ENCODE data around the gene FOXN1. TPM values are rescaled to one million over a fixed set of nuclear protein-coding genes. Genes with fewer than 3 reads are reported as not detected.
A peak's percentile ranks its signal among the peaks of the same experiment; 100 is the strongest.

The FOXN1 gene
- polyA plus RNA-seq, 4 donors, result 0.16 TPM; not detected in 3

DNA sequence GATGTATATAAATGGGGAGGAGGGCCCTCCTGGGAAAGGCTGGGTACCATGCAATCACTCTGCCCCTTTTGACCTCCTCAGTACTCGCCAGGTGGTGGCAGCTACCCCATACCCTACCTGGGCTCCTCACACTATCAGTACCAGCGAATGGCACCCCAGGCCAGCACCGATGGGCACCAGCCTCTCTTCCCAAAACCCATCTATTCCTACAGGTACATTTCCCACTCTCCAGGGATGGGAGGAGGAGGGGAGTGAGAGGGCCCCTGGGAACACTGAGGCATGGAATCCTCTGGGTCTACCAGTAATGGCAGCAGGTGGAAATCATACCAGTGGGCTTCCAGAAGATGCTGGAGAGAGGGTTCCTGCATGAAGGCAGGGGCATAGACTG lies 22.9 kb downstream of the FOXN1 start:
- H3K27ac ChIP-seq (ENCODE audit: low read depth in 1 of 3, low read length in 2 of 3), result no peak overlapping the region
- H3K9me3 ChIP-seq (ENCODE audit: control insufficient read depth in 2 of 2, insufficient read depth in 1 of 2, low read depth in 1 of 2, low read length in 1 of 2), result no peaks in the 10 kb centered on the region
- DNase-seq, result no peak
- no peaks in the 10 kb centered on the region for H3K36me3 ChIP-seq (ENCODE audit: control insufficient read depth in 3 of 3, insufficient read depth in 2 of 3, low read depth in 1 of 3, low read length in 3 of 3)
- WGBS, 3 donors, result 83 to 87% (median 84%) methylated on average over 3 of the region's 3 CpGs
- H3K27me3 ChIP-seq (ENCODE audit: control insufficient read depth in 3 of 3, insufficient read depth in 3 of 3, low read length in 3 of 3), result peaks cover 0 to 2% (median 0%) of the 10 kb centered on the region in 3 donors
- peaks cover 0 to 25% (median 4%) of the 10 kb centered on the region in 3 donors for H3K4me1 ChIP-seq (ENCODE audit: control insufficient read depth in 3 of 3, insufficient read depth in 2 of 3, low read depth in 1 of 3, low read length in 2 of 3)
- no peak for FAIRE-seq
- H3K4me3 ChIP-seq (ENCODE audit: low read depth in 1 of 3, low read length in 3 of 3), result no peak overlapping the region

DNA sequence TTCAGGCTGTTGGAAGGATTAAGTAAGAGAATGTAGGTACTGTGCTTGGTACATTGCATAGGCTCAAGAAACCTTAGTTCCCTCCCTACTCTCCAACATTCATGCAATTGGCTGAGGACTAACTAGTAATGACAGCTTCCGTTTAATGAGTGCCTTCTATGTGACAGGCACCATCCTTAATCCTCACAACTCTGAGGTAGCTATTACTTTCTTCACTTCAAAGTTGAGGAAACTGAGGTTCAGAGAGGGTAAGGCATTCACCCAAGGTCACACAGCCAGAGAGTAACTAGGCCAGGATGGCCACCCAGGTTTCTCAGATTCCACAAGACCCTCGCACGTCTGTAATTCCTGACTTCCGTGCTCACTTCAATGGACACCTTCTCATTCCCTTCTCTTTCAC lies 24.1 kb downstream of the FOXN1 start:
- 88 to 92% (median 88%) methylated on average over 4 of the region's 4 CpGs for WGBS, 3 donors
- peaks cover 0 to 16% (median 4%) of the 10 kb centered on the region in 3 donors for H3K4me1 ChIP-seq (ENCODE audit: control insufficient read depth in 3 of 3, insufficient read depth in 2 of 3, low read depth in 1 of 3, low read length in 2 of 3)

GRCh38 chr17:28530926-28531325 lies 24.8 kb downstream of the FOXN1 start:
- peaks cover 0 to 2% (median 0%) of the 10 kb centered on the region in 3 donors for H3K27me3 ChIP-seq (ENCODE audit: control insufficient read depth in 3 of 3, insufficient read depth in 3 of 3, low read length in 3 of 3)
- H3K27ac ChIP-seq (ENCODE audit: low read depth in 1 of 3, low read length in 2 of 3), result no peak overlapping the region
- H3K9me3 ChIP-seq (ENCODE audit: control insufficient read depth in 2 of 2, insufficient read depth in 1 of 2, low read depth in 1 of 2, low read length in 1 of 2), result no peaks in the 10 kb centered on the region
- H3K4me3 ChIP-seq (ENCODE audit: low read depth in 1 of 3, low read length in 3 of 3), result no peak overlapping the region
- FAIRE-seq (no peak), DNase-seq (no peak)
- no peaks in the 10 kb centered on the region for H3K36me3 ChIP-seq (ENCODE audit: control insufficient read depth in 3 of 3, insufficient read depth in 2 of 3, low read depth in 1 of 3, low read length in 3 of 3)
- H3K4me1 ChIP-seq (ENCODE audit: control insufficient read depth in 3 of 3, insufficient read depth in 2 of 3, low read depth in 1 of 3, low read length in 2 of 3), result peaks cover 0 to 9% (median 4%) of the 10 kb centered on the region in 3 donors
- 79 to 83% (median 80%) methylated on average over 7 of the region's 7 CpGs for WGBS, 3 donors

More for the DNA sequence above, 24.1 kb downstream of the FOXN1 start:
- peaks cover 0 to 2% (median 0%) of the 10 kb centered on the region in 3 donors for H3K27me3 ChIP-seq (ENCODE audit: control insufficient read depth in 3 of 3, insufficient read depth in 3 of 3, low read length in 3 of 3)
- no peak for FAIRE-seq
- no peak overlapping the region for H3K4me3 ChIP-seq (ENCODE audit: low read depth in 1 of 3, low read length in 3 of 3)
- H3K9me3 ChIP-seq (ENCODE audit: control insufficient read depth in 2 of 2, insufficient read depth in 1 of 2, low read depth in 1 of 2, low read length in 1 of 2), result no peaks in the 10 kb centered on the region
- DNase-seq, result no peak
- no peaks in the 10 kb centered on the region for H3K36me3 ChIP-seq (ENCODE audit: control insufficient read depth in 3 of 3, insufficient read depth in 2 of 3, low read depth in 1 of 3, low read length in 3 of 3)
- H3K27ac ChIP-seq (ENCODE audit: low read depth in 1 of 3, low read length in 2 of 3), result no peak overlapping the region

DNA sequence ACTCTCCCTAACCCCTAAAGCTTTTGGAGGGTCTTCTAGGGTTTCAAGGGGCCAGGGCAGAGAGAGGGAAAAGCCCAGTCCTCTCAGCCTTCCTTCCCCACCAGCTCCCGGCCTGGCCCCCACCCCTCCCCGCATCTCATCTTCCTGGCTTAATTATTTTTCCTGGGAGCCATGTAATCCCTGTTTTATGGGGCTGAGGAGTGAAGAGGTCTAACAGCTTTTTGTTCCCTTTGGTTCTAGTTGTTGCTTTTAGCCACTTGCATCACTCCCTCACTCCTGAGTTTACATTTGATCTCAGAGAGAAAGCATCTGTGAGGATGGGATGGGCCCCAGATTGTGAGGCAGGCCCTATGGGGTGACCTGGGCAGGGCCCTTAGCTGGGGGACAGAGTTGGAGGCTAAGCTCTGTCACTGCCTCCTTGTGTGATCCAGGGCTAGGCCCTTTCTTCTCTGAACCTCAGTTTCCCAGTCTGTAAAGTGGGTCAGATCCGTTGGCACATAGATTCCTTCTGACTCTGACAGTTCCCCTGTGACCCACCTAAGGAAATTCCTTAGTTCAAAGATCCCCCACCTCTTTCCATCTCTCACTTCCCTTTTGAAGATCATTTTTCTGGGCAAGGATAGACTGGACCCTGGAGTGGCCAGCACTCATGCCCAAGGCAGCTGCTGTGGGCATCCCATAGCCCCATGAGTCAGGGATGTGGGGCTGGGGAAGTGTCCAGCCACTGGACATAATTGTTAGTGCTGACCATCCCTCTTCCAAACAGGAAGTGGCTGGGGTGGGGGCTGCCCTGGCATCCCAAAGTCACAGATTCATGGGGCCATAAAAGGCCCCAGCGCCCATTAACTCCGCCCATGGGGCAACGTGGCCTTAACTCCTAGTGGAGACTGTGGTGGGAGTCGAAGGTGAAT lies 26.2 kb downstream of the FOXN1 start:
- no peaks in the 10 kb centered on the region for H3K9me3 ChIP-seq (ENCODE audit: control insufficient read depth in 2 of 2, insufficient read depth in 1 of 2, low read depth in 1 of 2, low read length in 1 of 2)
- peaks cover 0 to 2% (median 0%) of the 10 kb centered on the region in 3 donors for H3K27me3 ChIP-seq (ENCODE audit: control insufficient read depth in 3 of 3, insufficient read depth in 3 of 3, low read length in 3 of 3)
- DNase-seq, result no peak
- H3K4me3 ChIP-seq (ENCODE audit: low read depth in 1 of 3, low read length in 3 of 3), result no peak overlapping the region
- FAIRE-seq, result no peak
- 64 to 82% (median 71%) methylated on average over 7 of the region's 7 CpGs for WGBS, 3 donors
- H3K36me3 ChIP-seq (ENCODE audit: control insufficient read depth in 3 of 3, insufficient read depth in 2 of 3, low read depth in 1 of 3, low read length in 3 of 3), result no peaks in the 10 kb centered on the region
- H3K4me1 ChIP-seq (ENCODE audit: control insufficient read depth in 3 of 3, insufficient read depth in 2 of 3, low read depth in 1 of 3, low read length in 2 of 3), result peaks cover 0 to 4% (median 2%) of the 10 kb centered on the region in 3 donors
- no peak overlapping the region for H3K27ac ChIP-seq (ENCODE audit: low read depth in 1 of 3, low read length in 2 of 3)

- Histone ChIP-seq H3K27ac (ENCODE audit: low read depth in 1 of 3, low read length in 2 of 3) (no peak overlapping the region), H3K27me3 (ENCODE audit: control insufficient read depth in 3 of 3, insufficient read depth in 3 of 3, low read length in 3 of 3) (peaks cover 0 to 2% (median 0%) of the 10 kb centered on the region in 3 donors), H3K4me3 (ENCODE audit: low read depth in 1 of 3, low read length in 3 of 3) (no peak overlapping the region), H3K9me3 (ENCODE audit: control insufficient read depth in 2 of 2, insufficient read depth in 1 of 2, low read depth in 1 of 2, low read length in 1 of 2) (no peaks in the 10 kb centered on the region), H3K4me1 (ENCODE audit: control insufficient read depth in 3 of 3, insufficient read depth in 2 of 3, low read depth in 1 of 3, low read length in 2 of 3) (peaks cover 0 to 4% (median 0%) of the 10 kb centered on the region in 3 donors), H3K36me3 (ENCODE audit: control insufficient read depth in 3 of 3, insufficient read depth in 2 of 3, low read depth in 1 of 3, low read length in 3 of 3) (no peaks in the 10 kb centered on the region)
- no peak for DNase-seq
- FAIRE-seq, result no peak
- 36 to 62% (median 56%) methylated on average over 14 to 16 of the region's 16 CpGs for WGBS, 3 donors
Measured at GRCh38 chr17:28533091-28533807, 27.1 kb downstream of the FOXN1 start.

- Histone ChIP-seq H3K27ac (ENCODE audit: low read depth in 1 of 3, low read length in 2 of 3) (no peak overlapping the region), H3K4me1 (ENCODE audit: control insufficient read depth in 3 of 3, insufficient read depth in 2 of 3, low read depth in 1 of 3, low read length in 2 of 3) (peaks cover 0 to 4% (median 0%) of the 10 kb centered on the region in 3 donors), H3K9me3 (ENCODE audit: control insufficient read depth in 2 of 2, insufficient read depth in 1 of 2, low read depth in 1 of 2, low read length in 1 of 2) (no peaks in the 10 kb centered on the region), H3K4me3 (ENCODE audit: low read depth in 1 of 3, low read length in 3 of 3) (no peak overlapping the region), H3K36me3 (ENCODE audit: control insufficient read depth in 3 of 3, insufficient read depth in 2 of 3, low read depth in 1 of 3, low read length in 3 of 3) (no peaks in the 10 kb centered on the region), H3K27me3 (ENCODE audit: control insufficient read depth in 3 of 3, insufficient read depth in 3 of 3, low read length in 3 of 3) (peaks cover 0 to 2% (median 0%) of the 10 kb centered on the region in 3 donors)
- 87 to 92% (median 88%) methylated on average over 11 of the region's 11 CpGs for WGBS, 3 donors
- no peak for FAIRE-seq
- no peak for DNase-seq
Measured at GRCh38 chr17:28534740-28535375, 28.7 kb downstream of the FOXN1 start.

GRCh38 chr17:28536532-28537218 lies 30.5 kb downstream of the FOXN1 start:
- Histone ChIP-seq H3K36me3 (ENCODE audit: control insufficient read depth in 3 of 3, insufficient read depth in 2 of 3, low read depth in 1 of 3, low read length in 3 of 3) (no peaks in the 10 kb centered on the region), H3K27ac (ENCODE audit: low read depth in 1 of 3, low read length in 2 of 3) (no peak overlapping the region), H3K27me3 (ENCODE audit: control insufficient read depth in 3 of 3, insufficient read depth in 3 of 3, low read length in 3 of 3) (peaks cover 0 to under 1% (median 0%) of the 10 kb centered on the region in 3 donors), H3K4me1 (ENCODE audit: control insufficient read depth in 3 of 3, insufficient read depth in 2 of 3, low read depth in 1 of 3, low read length in 2 of 3) (peaks cover 0 to 4% (median 0%) of the 10 kb centered on the region in 3 donors), H3K9me3 (ENCODE audit: control insufficient read depth in 2 of 2, insufficient read depth in 1 of 2, low read depth in 1 of 2, low read length in 1 of 2) (no peaks in the 10 kb centered on the region), H3K4me3 (ENCODE audit: low read depth in 1 of 3, low read length in 3 of 3) (no peak overlapping the region)
- FAIRE-seq, result no peak
- DNase-seq, result peak in 1 of 2 donors; percentile 68
- 14 to 51% (median 36%) methylated on average over 8 to 9 of the region's 9 CpGs for WGBS, 3 donors

All from small intestine (tissue), 7 donors.